DOHH2 (cell line): ENCODE data around the gene GALNT15.
A peak's percentile ranks its signal among the peaks of the same experiment; 100 is the strongest.

Source experiments
- H3F3A ChIP-seq: fragments of 200-600 bp; sonication (generic), shearing (Covaris generic); 2 replicates; pipeline ENCODE4 v1.6.0; 2016; ENCODE audit warnings: antibody characterized with exemption, mild to moderate bottlenecking; ENCODE audit not compliant: control insufficient read depth, insufficient read depth
- H3K27ac ChIP-seq: fragments of 200-600 bp; sonication (generic); 2 replicates; pipeline ENCODE4 v1.5.1; 2014; ENCODE audit warnings: low read depth, mild to moderate bottlenecking, low read length, moderate library complexity
- H3K27me3 ChIP-seq: fragments of 200-600 bp; sonication (generic); 2 replicates; pipeline ENCODE4 v1.6.1; 2014; ENCODE audit warnings: mild to moderate bottlenecking, low read length, mixed read lengths; ENCODE audit not compliant: control insufficient read depth
- H3K36me3 ChIP-seq: fragments of 200-600 bp; sonication (generic); 2 replicates; pipeline ENCODE4 v1.6.1; 2014; ENCODE audit warnings: mild to moderate bottlenecking, low read length, moderate library complexity, mixed read lengths; ENCODE audit not compliant: control insufficient read depth
- H3K4me1 ChIP-seq: fragments of 200-600 bp; sonication (generic); 2 replicates; pipeline ENCODE4 v1.6.1; 2014; ENCODE audit warnings: mild to moderate bottlenecking, low read length, mixed read lengths; ENCODE audit not compliant: control insufficient read depth
- H3K4me2 ChIP-seq: fragments of 200-600 bp; sonication (generic); 2 replicates; pipeline ENCODE4 v1.6.0; 2014; ENCODE audit warnings: mild to moderate bottlenecking, low read length, moderate library complexity
- H3K4me3 ChIP-seq: fragments of 200-600 bp; sonication (generic); 2 replicates; pipeline ENCODE4 v1.5.1; 2014; ENCODE audit warnings: mild to moderate bottlenecking, low read length, mixed read lengths
- H3K79me2 ChIP-seq: fragments of 200-600 bp; sonication (generic); 2 replicates; pipeline ENCODE4 v1.6.1; 2014; ENCODE audit warnings: mild to moderate bottlenecking, low read length, mixed read lengths; ENCODE audit not compliant: control insufficient read depth
- H3K9me2 ChIP-seq: fragments of 200-600 bp; sonication (generic); replicated peaks from 2 replicates; pipeline ENCODE4 v1.6.1; 2014; ENCODE audit warnings: mild to moderate bottlenecking, low read length, mixed read lengths; ENCODE audit not compliant: control insufficient read depth
- H3K9me3 ChIP-seq: fragments of 200-600 bp; sonication (generic); 2 replicates; pipeline ENCODE4 v1.6.1; 2014; ENCODE audit warnings: antibody characterized with exemption, low read length, mixed read lengths; ENCODE audit not compliant: control insufficient read depth, insufficient read depth
- H4K20me1 ChIP-seq: fragments of 200-600 bp; sonication (generic); 2 replicates; pipeline ENCODE4 v1.6.0; 2014; ENCODE audit warnings: low read depth, mild to moderate bottlenecking, antibody characterized with exemption, low read length, moderate library complexity; ENCODE audit not compliant: control insufficient read depth, insufficient read depth
- EZH2phosphoT487 ChIP-seq: fragments of 200-600 bp; sonication (generic); IDR thresholded peaks from 2 replicates; pipeline ENCODE4 v1.6.1; 2017; ENCODE audit warnings: borderline replicate concordance, mild to moderate bottlenecking, antibody characterized with exemption, low read length, moderate library complexity, mixed read lengths
- TF ChIP-seq, protein P1 (sequence below): fragments of 200-600 bp; sonication (generic); IDR thresholded peaks from one replicate; pipeline ENCODE4 v1.5.1; 2014; ENCODE audit warnings: antibody characterized with exemption, mild to moderate bottlenecking, low read depth, low read length; ENCODE audit not compliant: poor library complexity, severe bottlenecking

The GALNT15 gene

DNA sequence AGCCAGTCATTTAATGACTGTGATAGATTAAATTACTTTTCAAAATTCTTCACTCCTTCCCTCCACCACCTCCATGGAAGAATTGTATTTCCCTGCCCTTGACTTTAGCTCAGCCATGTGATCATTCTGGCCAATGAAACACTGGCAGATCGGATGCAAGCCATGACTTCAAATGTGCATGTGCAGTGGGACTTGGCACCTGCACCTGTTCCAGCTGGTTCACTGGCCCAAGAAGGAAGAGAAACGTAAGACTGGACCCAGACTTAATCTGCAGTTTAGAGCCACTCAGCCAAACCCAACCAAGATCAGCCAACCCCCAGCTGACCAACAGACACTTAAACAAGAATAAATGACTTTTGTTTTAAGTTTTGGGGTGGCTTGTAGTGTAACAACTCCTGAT, 78.5 kb downstream of the GALNT15 start:
- peak overlapping the region; percentile 51 for H3K4me2 ChIP-seq

GRCh38 chr3:16253601-16254000, 79.1 kb downstream of the GALNT15 start:
- Histone ChIP-seq H3K79me2 (no peaks in the 10 kb centered on the region), H3K4me3 (no peak overlapping the region), H3K27ac (no peak overlapping the region), H3F3A (no peaks in the 10 kb centered on the region), H3K4me1 (peaks cover 21% of the 10 kb centered on the region), H3K27me3 (peaks cover 9% of the 10 kb centered on the region; the same call in 1 of the 2 replicates), H3K9me3 (no peaks in the 10 kb centered on the region), H4K20me1 (no peaks in the 10 kb centered on the region), H3K4me2 (no peak overlapping the region; the same call in 1 of the 2 replicates), H3K9me2 (no peaks in the 10 kb centered on the region), H3K36me3 (no peaks in the 10 kb centered on the region)
- TF ChIP-seq, protein P1, sequence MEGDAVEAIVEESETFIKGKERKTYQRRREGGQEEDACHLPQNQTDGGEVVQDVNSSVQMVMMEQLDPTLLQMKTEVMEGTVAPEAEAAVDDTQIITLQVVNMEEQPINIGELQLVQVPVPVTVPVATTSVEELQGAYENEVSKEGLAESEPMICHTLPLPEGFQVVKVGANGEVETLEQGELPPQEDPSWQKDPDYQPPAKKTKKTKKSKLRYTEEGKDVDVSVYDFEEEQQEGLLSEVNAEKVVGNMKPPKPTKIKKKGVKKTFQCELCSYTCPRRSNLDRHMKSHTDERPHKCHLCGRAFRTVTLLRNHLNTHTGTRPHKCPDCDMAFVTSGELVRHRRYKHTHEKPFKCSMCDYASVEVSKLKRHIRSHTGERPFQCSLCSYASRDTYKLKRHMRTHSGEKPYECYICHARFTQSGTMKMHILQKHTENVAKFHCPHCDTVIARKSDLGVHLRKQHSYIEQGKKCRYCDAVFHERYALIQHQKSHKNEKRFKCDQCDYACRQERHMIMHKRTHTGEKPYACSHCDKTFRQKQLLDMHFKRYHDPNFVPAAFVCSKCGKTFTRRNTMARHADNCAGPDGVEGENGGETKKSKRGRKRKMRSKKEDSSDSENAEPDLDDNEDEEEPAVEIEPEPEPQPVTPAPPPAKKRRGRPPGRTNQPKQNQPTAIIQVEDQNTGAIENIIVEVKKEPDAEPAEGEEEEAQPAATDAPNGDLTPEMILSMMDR = no peak
- no peak for TF ChIP-seq EZH2phosphoT487

More for the DNA sequence above, 78.5 kb downstream of the GALNT15 start:
- H3K36me3 ChIP-seq = no peaks in the 10 kb centered on the region
- no peak overlapping the region for H3K27ac ChIP-seq
- H3K9me2 ChIP-seq = no peaks in the 10 kb centered on the region
- no peaks in the 10 kb centered on the region for H4K20me1 ChIP-seq
- H3K4me3 ChIP-seq = peak overlapping the region; percentile 31
- H3K4me1 ChIP-seq = peaks cover 21% of the 10 kb centered on the region
- peaks cover 9% of the 10 kb centered on the region; the same call in 1 of the 2 replicates for H3K27me3 ChIP-seq
- H3F3A ChIP-seq = no peaks in the 10 kb centered on the region
- no peaks in the 10 kb centered on the region for H3K9me3 ChIP-seq
- H3K79me2 ChIP-seq = no peaks in the 10 kb centered on the region
- TF ChIP-seq, protein P1 = no peak
- TF ChIP-seq EZH2phosphoT487 = no peak

- Histone ChIP-seq H3K79me2 (no peaks in the 10 kb centered on the region), H3K9me2 (no peaks in the 10 kb centered on the region), H3K27ac (no peak overlapping the region), H3K4me1 (peaks cover 21% of the 10 kb centered on the region), H3F3A (no peaks in the 10 kb centered on the region), H3K4me2 (no peak overlapping the region), H3K36me3 (peaks cover 10% of the 10 kb centered on the region), H3K4me3 (no peak overlapping the region), H3K9me3 (no peaks in the 10 kb centered on the region), H3K27me3 (peaks cover 3% of the 10 kb centered on the region; the same call in 1 of the 2 replicates), H4K20me1 (no peaks in the 10 kb centered on the region)
- no peak for TF ChIP-seq EZH2phosphoT487
- TF ChIP-seq, protein P1 = no peak
These were observed 80.4 kb downstream of the GALNT15 start for GRCh38 chr3:16254916-16255315.
